ENCODE results near the gene SMYD5. TPM values are rescaled to one million over a fixed set of nuclear protein-coding genes. Genes with fewer than 3 reads are reported as not detected.

SMYD5 gene
- total RNA-seq, 4 donors from 2014 or later: 17.0 to 38.4 (median 20.0) TPM

- Histone ChIP-seq H3K36me3 (no peaks in the 10 kb centered on the region), H3K4me3 (no peak overlapping the region), H3K4me1 (peaks cover 22% of the 10 kb centered on the region), H3K27ac (no peak overlapping the region), H3K9me3 (no peaks in the 10 kb centered on the region), H3K27me3 (peaks cover 7% of the 10 kb centered on the region)
- no peak for DNase-seq (ENCODE audit: low spot score in 2 of 2)
- TF ChIP-seq POLR2A (IDR thresholded peaks at IDR 0.05) (no peak), POLR2AphosphoS5 (IDR thresholded peaks at IDR 0.05) (no peak), EP300 (IDR thresholded peaks at IDR 0.05) (no peak)
- TF ChIP-seq, protein P1, sequence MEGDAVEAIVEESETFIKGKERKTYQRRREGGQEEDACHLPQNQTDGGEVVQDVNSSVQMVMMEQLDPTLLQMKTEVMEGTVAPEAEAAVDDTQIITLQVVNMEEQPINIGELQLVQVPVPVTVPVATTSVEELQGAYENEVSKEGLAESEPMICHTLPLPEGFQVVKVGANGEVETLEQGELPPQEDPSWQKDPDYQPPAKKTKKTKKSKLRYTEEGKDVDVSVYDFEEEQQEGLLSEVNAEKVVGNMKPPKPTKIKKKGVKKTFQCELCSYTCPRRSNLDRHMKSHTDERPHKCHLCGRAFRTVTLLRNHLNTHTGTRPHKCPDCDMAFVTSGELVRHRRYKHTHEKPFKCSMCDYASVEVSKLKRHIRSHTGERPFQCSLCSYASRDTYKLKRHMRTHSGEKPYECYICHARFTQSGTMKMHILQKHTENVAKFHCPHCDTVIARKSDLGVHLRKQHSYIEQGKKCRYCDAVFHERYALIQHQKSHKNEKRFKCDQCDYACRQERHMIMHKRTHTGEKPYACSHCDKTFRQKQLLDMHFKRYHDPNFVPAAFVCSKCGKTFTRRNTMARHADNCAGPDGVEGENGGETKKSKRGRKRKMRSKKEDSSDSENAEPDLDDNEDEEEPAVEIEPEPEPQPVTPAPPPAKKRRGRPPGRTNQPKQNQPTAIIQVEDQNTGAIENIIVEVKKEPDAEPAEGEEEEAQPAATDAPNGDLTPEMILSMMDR (IDR thresholded peaks at IDR 0.05): no peak
- WGBS: 89% methylated on average over 6 of the region's 6 CpGs
Measured at GRCh38 chr2:73210696-73211095, 3.3 kb upstream of the SMYD5 start.

DNA sequence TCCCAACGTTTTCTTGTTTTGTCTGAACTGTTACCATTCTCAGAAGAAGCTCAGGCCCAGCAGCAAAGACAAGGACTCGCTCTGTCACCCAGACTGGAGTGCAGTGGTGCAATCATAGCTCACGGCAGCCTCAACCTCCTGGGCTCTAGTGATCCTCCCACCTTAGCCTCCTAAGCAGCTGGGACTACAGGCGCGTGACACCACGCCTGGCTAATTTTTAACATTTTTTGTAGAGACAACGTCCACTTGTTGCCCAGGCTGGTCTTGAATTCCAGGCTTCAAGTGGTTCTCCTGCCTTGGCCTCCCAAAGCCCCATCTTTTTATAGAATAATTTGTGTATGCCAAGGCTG lies 2.0 kb upstream of the SMYD5 start:
- Histone ChIP-seq H3K27ac (no peak overlapping the region), H3K36me3 (no peaks in the 10 kb centered on the region), H3K9me3 (no peaks in the 10 kb centered on the region), H3K4me3 (no peak overlapping the region), H3K4me1 (peaks cover 24% of the 10 kb centered on the region), H3K27me3 (no peaks in the 10 kb centered on the region)
- 78% methylated on average over 7 of the region's 7 CpGs for WGBS
- DNase-seq (ENCODE audit: low spot score in 2 of 2): no peak
- no peak for TF ChIP-seq POLR2AphosphoS5 (IDR thresholded peaks at IDR 0.05)
- TF ChIP-seq EP300 (IDR thresholded peaks at IDR 0.05): no peak

DNA sequence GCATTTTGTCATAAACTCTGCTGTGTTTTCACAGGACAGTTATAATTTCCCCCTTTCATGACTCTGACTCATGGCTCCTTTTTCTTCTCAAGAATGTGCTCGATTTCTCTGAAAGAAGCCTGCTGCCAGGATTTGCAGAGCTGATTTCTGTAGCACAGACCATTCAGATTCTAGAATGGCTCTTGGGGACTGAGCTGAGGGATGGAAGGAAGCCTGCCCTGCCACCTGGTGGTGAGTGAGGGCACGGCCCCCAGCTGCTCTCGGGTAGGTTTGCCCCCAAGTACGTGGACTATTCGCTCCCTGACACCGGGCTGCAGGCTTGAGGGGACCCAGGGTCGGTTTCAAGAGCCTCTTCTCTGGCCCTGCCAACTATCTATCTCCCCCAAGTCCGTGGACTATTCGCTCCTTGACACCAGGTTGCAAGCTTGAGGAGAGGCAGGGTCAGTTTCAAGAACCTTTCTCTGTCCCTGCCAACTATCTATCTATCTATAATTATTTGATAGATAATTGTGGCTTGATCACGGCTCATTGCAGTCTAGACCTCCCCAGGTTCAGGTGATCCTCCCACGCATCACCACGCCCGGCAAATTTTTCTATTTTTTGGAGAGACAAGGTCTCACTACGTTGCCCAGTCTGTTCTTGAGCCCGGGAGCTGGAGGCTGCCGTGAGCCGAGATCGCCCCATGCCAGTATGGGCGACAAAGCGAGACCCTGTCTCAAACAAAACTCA lies 1.4 kb upstream of the SMYD5 start:
- no peaks in the 10 kb centered on the region for H3K27me3 ChIP-seq
- DNase-seq (ENCODE audit: low spot score in 2 of 2): peak in 1 of 2 donors; percentile 76
- H3K4me3 ChIP-seq: no peak overlapping the region
- TF ChIP-seq POLR2AphosphoS5 (IDR thresholded peaks at IDR 0.05) (no peak), EP300 (IDR thresholded peaks at IDR 0.05) (no peak)
- TF ChIP-seq, protein P1 (IDR thresholded peaks at IDR 0.05): peak; percentile 81 to 96
- H3K9me3 ChIP-seq: no peaks in the 10 kb centered on the region
- no peak overlapping the region for H3K27ac ChIP-seq
- H3K4me1 ChIP-seq: peaks cover 24% of the 10 kb centered on the region
- 63% methylated on average over 18 of the region's 20 CpGs for whole genome bisulfite sequencing
- no peaks in the 10 kb centered on the region for H3K36me3 ChIP-seq

DNA sequence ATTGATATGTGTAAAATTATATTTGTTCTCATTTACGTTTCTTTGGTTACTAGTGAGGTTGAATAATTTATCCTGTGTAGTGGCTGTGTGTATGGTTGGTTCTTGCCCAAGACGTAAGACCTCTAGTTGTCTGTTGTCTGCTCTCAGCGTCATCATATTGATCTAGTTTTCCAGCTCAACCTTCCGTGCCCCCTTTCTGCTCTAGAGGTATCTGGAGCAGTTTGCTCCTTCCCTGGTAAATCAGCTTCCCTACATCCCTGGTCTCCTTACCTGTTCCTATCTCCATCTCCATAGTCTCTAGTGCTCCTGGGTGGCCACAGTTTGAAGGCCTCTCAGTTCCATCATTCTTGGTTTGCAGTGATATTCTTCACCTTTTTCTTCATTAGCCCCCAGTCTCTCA lies 1.2 kb downstream of the SMYD5 start:
- H3K27me3 ChIP-seq: no peaks in the 10 kb centered on the region
- H3K27ac ChIP-seq: no peak overlapping the region
- H3K9me3 ChIP-seq: no peaks in the 10 kb centered on the region
- H3K4me1 ChIP-seq: peaks cover 24% of the 10 kb centered on the region
- DNase-seq (ENCODE audit: low spot score in 2 of 2): no peak
- TF ChIP-seq POLR2AphosphoS5 (IDR thresholded peaks at IDR 0.05) (no peak), POLR2A (IDR thresholded peaks at IDR 0.05) (no peak), EP300 (IDR thresholded peaks at IDR 0.05) (no peak)
- TF ChIP-seq, protein P1 (IDR thresholded peaks at IDR 0.05): no peak
- peak overlapping the region; percentile 82 for H3K4me3 ChIP-seq
- 79% methylated on average over 4 of the region's 4 CpGs for WGBS
- H3K36me3 ChIP-seq: peaks cover 19% of the 10 kb centered on the region

- Histone ChIP-seq H3K4me1 (peaks cover 24% of the 10 kb centered on the region), H3K4me3 (no peak overlapping the region), H3K27me3 (no peaks in the 10 kb centered on the region), H3K36me3 (peaks cover 37% of the 10 kb centered on the region), H3K9me3 (no peaks in the 10 kb centered on the region), H3K27ac (no peak overlapping the region)
- TF ChIP-seq, protein P1 (IDR thresholded peaks at IDR 0.05): no peak
- no peak for TF ChIP-seq POLR2A (IDR thresholded peaks at IDR 0.05)
- TF ChIP-seq EP300 (IDR thresholded peaks at IDR 0.05): no peak
- TF ChIP-seq POLR2AphosphoS5 (IDR thresholded peaks at IDR 0.05): no peak
- DNase-seq (ENCODE audit: low spot score in 2 of 2): no peak
- WGBS: 93% methylated on average over 5 of the region's 5 CpGs
Measured at GRCh38 chr2:73217160-73217559, 3.1 kb downstream of the SMYD5 start.
